ENCODE measurements around the gene VAV2.

The VAV2 gene

GRCh38 chr9:133715295-133715865 is 276.7 kb downstream of the VAV2 start:
- no peak for DNase-seq

GRCh38 chr9:133714606-133715294 is 277.4 kb downstream of the VAV2 start:
- no peak for DNase-seq

- no peak for DNase-seq
Observed at GRCh38 chr9:133713960-133714495, 278.1 kb downstream of the VAV2 start.

GRCh38 chr9:133713150-133713959 is 278.8 kb downstream of the VAV2 start:
- no peak for DNase-seq

- DNase-seq, result no peak
Observed at GRCh38 chr9:133712221-133713100, 279.7 kb downstream of the VAV2 start.
